CD14-positive monocyte (primary cell): Measurements from ENCODE around the gene PTPRN2. TPM values are rescaled to one million over a fixed set of nuclear protein-coding genes. Genes with fewer than 3 reads are reported as not detected.

Experiments
- DNase-seq, 3 donors: peaks; one replicate each; pipeline ENCODE4 v3.0.0-alpha.2; 2011 to 2022
- H2AFZ ChIP-seq: 2 replicates; pipeline ENCODE4 v1.6.0; 2012; ENCODE audit warnings: mild to moderate bottlenecking, low read depth, low read length, inconsistent platforms; ENCODE audit not compliant: insufficient read depth, poor library complexity, severe bottlenecking
- H3K27ac ChIP-seq, 2 donors: 1 replicate in 1 of 2; 2 replicates in 1 of 2; pipeline ENCODE4 v1.5.1; 2012 to 2013; ENCODE audit warnings: low read length in 2 of 2, control low read depth in 1 of 2, inconsistent platforms in 1 of 2, low read depth in 1 of 2, mild to moderate bottlenecking in 1 of 2
- H3K27me3 ChIP-seq, 2 donors: one replicate each; pipeline versions ENCODE4 v1.6.0 to v1.6.1; 2011 to 2013; ENCODE audit warnings: low read length in 2 of 2; ENCODE audit not compliant: control insufficient read depth in 2 of 2, insufficient read depth in 2 of 2
- H3K36me3 ChIP-seq, 2 donors: replicated peaks in 1 of 2; 1 replicate in 1 of 2; 2 replicates in 1 of 2; pipeline versions ENCODE4 v1.5.1 to v1.6.1; 2012 to 2013; ENCODE audit warnings: low read length in 2 of 2, control low read depth in 1 of 2, inconsistent platforms in 1 of 2, mild to moderate bottlenecking in 1 of 2; ENCODE audit not compliant: insufficient read depth in 2 of 2, control insufficient read depth in 1 of 2
- H3K4me1 ChIP-seq, 2 donors: 1 replicate in 1 of 2; 2 replicates in 1 of 2; pipeline versions ENCODE4 v1.5.1 to v1.6.1; 2012 to 2013; ENCODE audit warnings: low read length in 2 of 2, control low read depth in 1 of 2, inconsistent platforms in 1 of 2, mild to moderate bottlenecking in 1 of 2, moderate library complexity in 1 of 2; ENCODE audit not compliant: insufficient read depth in 2 of 2, control insufficient read depth in 1 of 2
- H3K4me2 ChIP-seq: replicated peaks from 2 replicates; pipeline ENCODE3; 2012; ENCODE audit warnings: low read length, moderate library complexity, mild to moderate bottlenecking; ENCODE audit not compliant: poor library complexity, severe bottlenecking; ENCODE audit errors: extremely low read depth
- H3K4me3 ChIP-seq, 3 experiments: fragments of 200-600 bp in 1 of 3; sonication (generic) in 1 of 3; replicated peaks in 1 of 3; 1 replicate in 2 of 3; 2 replicates in 1 of 3; pipeline ENCODE4 v1.5.1; 2011 to 2013; ENCODE audit warnings: low read length in 3 of 3, mild to moderate bottlenecking in 3 of 3, control low read depth in 2 of 3, low read depth in 2 of 3, inconsistent platforms in 1 of 3, moderate library complexity in 1 of 3
- H3K79me2 ChIP-seq: 2 replicates; pipeline ENCODE4 v1.6.0; 2012; ENCODE audit warnings: mild to moderate bottlenecking, control low read depth, inconsistent platforms, low read length, moderate library complexity; ENCODE audit not compliant: insufficient read depth
- H3K9ac ChIP-seq: 2 replicates; pipeline ENCODE4 v1.6.0; 2017; ENCODE audit warnings: low read length, mild to moderate bottlenecking; ENCODE audit not compliant: insufficient read depth, poor library complexity, severe bottlenecking
- H3K9me3 ChIP-seq, 2 donors: replicated peaks in 1 of 2; 1 replicate in 1 of 2; 2 replicates in 1 of 2; pipeline versions ENCODE4 v1.5.1 to v1.6.1; 2012 to 2013; ENCODE audit warnings: low read length in 2 of 2, control low read depth in 1 of 2; ENCODE audit not compliant: control insufficient read depth in 1 of 2, insufficient read depth in 1 of 2
- H4K20me1 ChIP-seq: 2 replicates; pipeline ENCODE4 v1.6.0; 2012; ENCODE audit warnings: mild to moderate bottlenecking, low read length, control low read depth, moderate library complexity; ENCODE audit not compliant: insufficient read depth
- H3K27ac Mint-ChIP-seq, 7 donors: one replicate each; pipeline ENCODE4 v1.8.0; 2020; ENCODE audit warnings: mild to moderate bottlenecking in 7 of 7, mixed read lengths in 7 of 7, moderate library complexity in 6 of 7, inconsistent platforms in 2 of 7
- H3K27me3 Mint-ChIP-seq, 3 donors: one replicate each; pipeline ENCODE4 v1.8.0; 2021 to 2022; ENCODE audit warnings: low read depth in 3 of 3, mild to moderate bottlenecking in 3 of 3, mixed read lengths in 3 of 3, moderate library complexity in 3 of 3, inconsistent platforms in 1 of 3
- H3K36me3 Mint-ChIP-seq, 2 donors: one replicate each; pipeline ENCODE4 v1.8.0; 2020; ENCODE audit warnings: mixed read lengths in 2 of 2, inconsistent platforms in 1 of 2, mild to moderate bottlenecking in 1 of 2
- H3K4me1 Mint-ChIP-seq: one replicate; pipeline ENCODE4 v1.8.0; 2020; ENCODE audit warnings: mild to moderate bottlenecking, mixed read lengths
- H3K4me3 Mint-ChIP-seq, 2 donors: one replicate each; pipeline ENCODE4 v1.8.0; 2020; ENCODE audit warnings: mild to moderate bottlenecking in 2 of 2, mixed read lengths in 2 of 2, moderate library complexity in 1 of 2
- H3K9me3 Mint-ChIP-seq, 7 donors: one replicate each; pipeline ENCODE4 v1.8.0; 2020 to 2022; ENCODE audit warnings: mixed read lengths in 7 of 7, mild to moderate bottlenecking in 6 of 7, moderate library complexity in 6 of 7, inconsistent platforms in 2 of 7
- WGBS: methylation state at CpG from one replicate; pipeline ENCODE4 v1.1.5; 2013; ENCODE audit warnings: missing lambda C conversion rate; ENCODE audit not compliant: insufficient coverage; 5-methylcytosine and 5-hydroxymethylcytosine counted together
- intact Hi-C, 2 donors: fragments of 100-400 bp; cut with micrococcal nuclease; formaldehyde crosslinking; loops; one replicate each; pipeline versions ENCODE4 v1.15.0 to v1.15.1; 2023
- polyA plus RNA-seq, 3 donors: library from polyadenylated mRNA; depleted of rRNA in 1 of 3; unstranded in 2 of 3; stranded (reverse) in 1 of 3; fragments of 300-500 nt in 2 of 3; fragments of >200 nt in 1 of 3; fragmentation: Illumina TruSeq in 2 of 3; gene quantifications; 1 replicate in 2 of 3; 2 replicates in 1 of 3; pipeline ENCODE4 v1.2.3, GENCODE V29; 2012 to 2021
- TF ChIP-seq, protein P1 (sequence below): fragments of 200-600 bp; IDR thresholded peaks from one replicate; pipeline ENCODE4 v1.8.0; 2022; ENCODE audit warnings: antibody characterized with exemption, mild to moderate bottlenecking

Gene PTPRN2
- polyA plus RNA-seq, 3 donors = 0.25 to 1.4 (median 0.97) TPM

DNA sequence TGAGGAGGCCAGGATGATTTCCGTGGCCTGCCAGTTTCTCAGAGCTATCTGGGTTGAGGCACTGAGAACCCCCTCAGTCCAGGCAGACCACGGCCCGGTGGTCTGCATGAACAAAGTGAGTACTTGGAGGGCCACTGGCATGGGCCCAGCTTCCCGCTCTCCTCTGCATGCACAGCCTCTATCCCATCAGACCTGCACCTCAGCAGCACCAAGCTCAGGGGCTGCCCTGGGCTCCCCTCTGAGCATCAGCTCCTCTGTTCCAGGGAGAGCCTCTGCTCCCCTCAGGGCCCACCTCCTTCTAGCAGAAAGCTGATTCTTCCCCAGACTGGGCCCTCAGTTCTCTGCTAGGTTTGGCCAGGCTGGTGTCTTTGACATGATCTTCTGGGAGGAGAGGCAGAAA is 780.9 kb downstream of the PTPRN2 start:
- intact Hi-C loops = no loop called here
- Histone ChIP-seq H3K4me1 (no peaks in the 10 kb centered on the region), H3K4me2 (no peak overlapping the region), H3K36me3 (no peaks in the 10 kb centered on the region), H3K9me3 (peaks cover 0 to 18% of the 10 kb centered on the region in 2 donors), H3K27me3 (no peaks in the 10 kb centered on the region), H3K4me3 (no peak overlapping the region), H2AFZ (no peak overlapping the region), H3K27ac (no peak overlapping the region), H3K79me2 (no peaks in the 10 kb centered on the region), H3K9ac (no peak overlapping the region), H4K20me1 (no peaks in the 10 kb centered on the region)
- TF ChIP-seq, protein P1, sequence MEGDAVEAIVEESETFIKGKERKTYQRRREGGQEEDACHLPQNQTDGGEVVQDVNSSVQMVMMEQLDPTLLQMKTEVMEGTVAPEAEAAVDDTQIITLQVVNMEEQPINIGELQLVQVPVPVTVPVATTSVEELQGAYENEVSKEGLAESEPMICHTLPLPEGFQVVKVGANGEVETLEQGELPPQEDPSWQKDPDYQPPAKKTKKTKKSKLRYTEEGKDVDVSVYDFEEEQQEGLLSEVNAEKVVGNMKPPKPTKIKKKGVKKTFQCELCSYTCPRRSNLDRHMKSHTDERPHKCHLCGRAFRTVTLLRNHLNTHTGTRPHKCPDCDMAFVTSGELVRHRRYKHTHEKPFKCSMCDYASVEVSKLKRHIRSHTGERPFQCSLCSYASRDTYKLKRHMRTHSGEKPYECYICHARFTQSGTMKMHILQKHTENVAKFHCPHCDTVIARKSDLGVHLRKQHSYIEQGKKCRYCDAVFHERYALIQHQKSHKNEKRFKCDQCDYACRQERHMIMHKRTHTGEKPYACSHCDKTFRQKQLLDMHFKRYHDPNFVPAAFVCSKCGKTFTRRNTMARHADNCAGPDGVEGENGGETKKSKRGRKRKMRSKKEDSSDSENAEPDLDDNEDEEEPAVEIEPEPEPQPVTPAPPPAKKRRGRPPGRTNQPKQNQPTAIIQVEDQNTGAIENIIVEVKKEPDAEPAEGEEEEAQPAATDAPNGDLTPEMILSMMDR = no peak
- H3K36me3 Mint-ChIP-seq = no peaks in the 10 kb centered on the region
- no peak overlapping the region for H3K4me3 Mint-ChIP-seq
- peaks cover 3 to 16% (median 10%) of the 10 kb centered on the region in 7 donors for H3K9me3 Mint-ChIP-seq
- no peak for DNase-seq
- WGBS = 96% methylated on average over 3 of the region's 4 CpGs
- peaks cover 0 to 13% (median 6%) of the 10 kb centered on the region in 3 donors for H3K27me3 Mint-ChIP-seq
- H3K4me1 Mint-ChIP-seq = no peaks in the 10 kb centered on the region
- H3K27ac Mint-ChIP-seq = no peak overlapping the region

DNA sequence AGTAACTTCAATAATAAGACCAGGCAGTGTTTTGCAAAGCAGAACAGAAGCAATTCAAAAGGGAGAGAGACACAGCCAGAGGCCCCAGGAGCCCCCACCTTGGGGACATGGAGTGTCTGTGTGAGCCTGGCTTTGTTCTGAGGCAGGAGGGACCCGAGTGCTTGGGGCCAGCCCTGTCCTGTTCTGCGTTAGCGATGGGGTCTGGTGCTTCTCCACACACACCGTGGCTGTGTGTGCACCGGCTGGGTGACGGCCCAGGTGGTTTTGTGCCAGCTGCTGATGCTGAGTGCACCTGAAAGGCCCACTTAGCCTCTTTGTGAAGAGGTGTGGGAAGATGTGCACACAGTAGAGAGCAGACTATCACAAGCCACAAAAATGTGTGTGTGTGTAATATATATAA is 781.9 kb downstream of the PTPRN2 start:
- Histone ChIP-seq H3K9ac (no peak overlapping the region), H3K4me1 (no peaks in the 10 kb centered on the region), H3K27ac (no peak overlapping the region), H4K20me1 (no peaks in the 10 kb centered on the region), H3K4me3 (no peak overlapping the region), H3K27me3 (no peaks in the 10 kb centered on the region), H3K79me2 (no peaks in the 10 kb centered on the region), H2AFZ (no peak overlapping the region), H3K36me3 (no peaks in the 10 kb centered on the region), H3K9me3 (peaks cover 0 to 18% of the 10 kb centered on the region in 2 donors), H3K4me2 (no peak overlapping the region)
- Mint-ChIP-seq H3K4me1 (no peaks in the 10 kb centered on the region), H3K9me3 (peaks cover 3 to 16% (median 9%) of the 10 kb centered on the region in 7 donors), H3K27me3 (peaks cover 0 to 13% (median 6%) of the 10 kb centered on the region in 3 donors), H3K4me3 (no peak overlapping the region), H3K36me3 (no peaks in the 10 kb centered on the region), H3K27ac (no peak overlapping the region)
- intact Hi-C loops = no loop called here
- DNase-seq = no peak
- WGBS = 96% methylated on average over 4 of the region's 6 CpGs
- TF ChIP-seq, protein P1 = no peak
